ENCODE results near the gene FAM163B. TPM values are rescaled to one million over a fixed set of nuclear protein-coding genes. Genes with fewer than 3 reads are reported as not detected.

The FAM163B gene
- total and polyA plus RNA-seq, 2 of the 8 experiments (the other 6 are each of a cell fraction or from before 2014, with no cell fraction given) = 0.63 to 1.0 TPM

DNA sequence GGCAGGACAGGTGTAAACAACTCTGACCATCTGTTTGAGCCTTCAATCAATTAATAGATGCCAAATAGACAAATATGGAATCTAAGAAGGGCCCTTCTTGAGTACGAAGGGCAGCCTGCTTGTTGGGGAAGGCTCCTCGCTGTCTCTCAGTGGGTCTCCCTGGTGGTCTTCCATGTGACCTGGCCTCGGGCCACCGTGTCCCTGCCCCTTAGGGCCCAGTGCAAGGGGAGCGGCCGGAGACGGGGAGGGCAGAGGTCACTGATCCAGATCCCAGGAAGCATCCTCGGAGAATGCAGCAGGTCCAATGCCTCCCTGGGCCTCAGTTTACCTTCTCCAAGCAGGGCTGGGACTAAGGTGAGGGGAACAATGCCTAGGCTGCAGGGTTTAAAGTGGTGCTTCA, 29.5 kb upstream of the FAM163B start:
- H4K5ac ChIP-seq (ENCODE audit: insufficient read length, low read depth, low read length) = no peak overlapping the region
- no peak overlapping the region for H3K4me3 ChIP-seq (ENCODE audit: extremely low read depth in 1 of 4, insufficient read depth in 2 of 4, low read depth in 3 of 4, low read length in 4 of 4)
- DNase-seq (ENCODE audit: low read depth in 1 of 2, low spot score in 2 of 2) = no peak
- peaks cover 0 to 22% (median 16%) of the 10 kb centered on the region in 4 experiments; a peak in 6 of 7 replicates for H3K4me1 ChIP-seq (replicated peaks in 1 of 4; ENCODE audit: control insufficient read depth in 3 of 4, insufficient read depth in 4 of 4, low read length in 3 of 4)
- no peak overlapping the region for H2AFZ ChIP-seq (ENCODE audit: low read length)
- no peaks in the 10 kb centered on the region for H3K79me1 ChIP-seq (ENCODE audit: low read depth, low read length)
- no peak overlapping the region for H3K4ac ChIP-seq (replicated peaks; ENCODE audit: insufficient read length, low read depth, low read length)
- H2BK20ac ChIP-seq (ENCODE audit: low read length) = no peak overlapping the region
- 0 out of 2 replicates have a peak overlapping the region, but pooled peaks have one; percentile 39 for H2BK12ac ChIP-seq (ENCODE audit: low read depth, low read length)
- H3K9ac ChIP-seq (replicated peaks in 1 of 4; ENCODE audit: extremely low read depth in 1 of 4, low read depth in 3 of 4, low read length in 3 of 4) = no peak overlapping the region
- H4K8ac ChIP-seq (ENCODE audit: extremely low read depth, insufficient read depth, low read length) = no peak overlapping the region
- H2BK15ac ChIP-seq (ENCODE audit: low read length) = 0 out of 2 replicates have a peak overlapping the region, but pooled peaks have one; percentile 72
- H3K36me3 ChIP-seq (ENCODE audit: control insufficient read depth in 2 of 4, insufficient read depth in 4 of 4, low read length in 3 of 4) = no peaks in the 10 kb centered on the region
- H4K91ac ChIP-seq (replicated peaks; ENCODE audit: insufficient read length, low read length) = no peak overlapping the region
- no peak overlapping the region for H2BK120ac ChIP-seq (replicated peaks; ENCODE audit: low read depth, low read length)
- POLR2A ChIA-PET (ENCODE audit: partially characterized antibody) = interaction anchor here (1.0 kb wide), 1 partner anchor 28 kb away, joined by 3 read pairs; no protein-coding TSS in a partner anchor
- no peak overlapping the region for H3K27ac ChIP-seq (ENCODE audit: low read depth, low read length)
- H3K79me2 ChIP-seq (ENCODE audit: control insufficient read depth in 1 of 2, insufficient read depth in 2 of 2, low read length in 2 of 2) = no peaks in the 10 kb centered on the region
- H3K4me2 ChIP-seq (ENCODE audit: insufficient read depth in 1 of 2, low read depth in 2 of 2, low read length in 2 of 2) = no peak overlapping the region
- H3K18ac ChIP-seq (ENCODE audit: extremely low read depth, low read length) = no peak overlapping the region; the same call in 1 of the 2 replicates
- H3K9me3 ChIP-seq (ENCODE audit: insufficient read depth in 2 of 2, low read depth in 1 of 2, low read length in 1 of 2) = no peaks in the 10 kb centered on the region
- H3K23me2 ChIP-seq (ENCODE audit: low read depth, low read length) = no peaks in the 10 kb centered on the region
- WGBS, 2 experiments (ENCODE audit: extremely low coverage in 1 of 2, insufficient coverage in 1 of 2, insufficient read length in 1 of 2, insufficient replicate concordance in 2 of 2, low coverage in 1 of 2, low lambda C conversion rate in 2 of 2, missing lambda C conversion rate in 1 of 2) = 85% methylated on average over 8 of the region's 8 CpGs; no CpG with 5 or more reads in 1 of the 2 experiments
- FAIRE-seq = no peak
- TF ChIP-seq RFX5 (IDR thresholded peaks at IDR 0.05; ENCODE audit: borderline replicate concordance, low read depth, low read length) (no peak), EGR1 (IDR thresholded peaks at IDR 0.05; ENCODE audit: borderline replicate concordance, low read depth, low read length) (no peak), GABPA (IDR thresholded peaks at IDR 0.05; ENCODE audit: borderline replicate concordance, insufficient read depth, low read length) (no peak)
- H3K27me3 ChIP-seq (replicated peaks in 1 of 4; ENCODE audit: control insufficient read depth in 3 of 4, extremely low read depth in 1 of 4, insufficient read depth in 3 of 4, low read length in 3 of 4) = no peaks in the 10 kb centered on the region; a peak in 1 of 7 replicates
- H4K20me1 ChIP-seq (replicated peaks in 1 of 2; ENCODE audit: control insufficient read depth in 1 of 2, insufficient read depth in 2 of 2, low read length in 2 of 2) = peaks cover 0 to 2% of the 10 kb centered on the region in 2 experiments
- H2BK5ac ChIP-seq (ENCODE audit: low read depth, low read length) = 0 out of 2 replicates have a peak overlapping the region, but pooled peaks have one; percentile 16
- H3K23ac ChIP-seq (ENCODE audit: insufficient read length) = no peak overlapping the region
- CTCF ChIA-PET (ENCODE audit: partially characterized antibody) = interaction anchor here (1.0 to 1.7 kb wide), 4 partner anchors 10 to 77 kb away, joined by 3 to 5 read pairs (median 4); no protein-coding TSS in a partner anchor
- no peak overlapping the region for H3K56ac ChIP-seq (replicated peaks; ENCODE audit: insufficient read length, low read depth, low read length)
- H3K14ac ChIP-seq (ENCODE audit: insufficient read length) = no peak overlapping the region
- peak overlapping the region; percentile 39; the same call in 1 of the 2 replicates for H2AK5ac ChIP-seq (ENCODE audit: low read depth, low read length)

Data from H1 (cell line).